GM18526 (cell line): ENCODE results near the gene ATP8B4.

Experiments used
- POLR2A ChIP-seq: IDR thresholded peaks from 3 replicates; pipeline ENCODE4 v1.6.1; 2011; ENCODE audit not compliant: insufficient read length; ENCODE audit errors: extremely low read depth

The ATP8B4 gene

DNA sequence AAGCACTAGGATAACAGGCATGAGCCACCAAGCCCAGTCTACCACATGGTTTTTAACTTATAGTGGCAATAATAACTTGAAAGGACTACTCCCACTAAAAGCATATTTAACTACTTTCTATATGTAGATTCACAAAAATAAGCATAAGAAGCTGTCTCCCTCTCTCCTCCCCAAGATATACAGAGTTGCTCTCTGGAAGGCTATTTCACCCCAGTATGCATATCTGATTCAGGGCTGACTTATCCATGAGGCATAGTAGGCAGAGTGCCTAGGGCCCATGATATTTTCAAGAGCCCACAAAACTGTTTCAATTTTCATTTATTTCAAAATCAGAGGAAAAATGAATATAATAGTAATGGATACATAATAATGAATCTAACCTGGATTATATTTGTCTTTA lies 20.5 kb downstream of the ATP8B4 start:
- no peak for TF ChIP-seq POLR2A

DNA sequence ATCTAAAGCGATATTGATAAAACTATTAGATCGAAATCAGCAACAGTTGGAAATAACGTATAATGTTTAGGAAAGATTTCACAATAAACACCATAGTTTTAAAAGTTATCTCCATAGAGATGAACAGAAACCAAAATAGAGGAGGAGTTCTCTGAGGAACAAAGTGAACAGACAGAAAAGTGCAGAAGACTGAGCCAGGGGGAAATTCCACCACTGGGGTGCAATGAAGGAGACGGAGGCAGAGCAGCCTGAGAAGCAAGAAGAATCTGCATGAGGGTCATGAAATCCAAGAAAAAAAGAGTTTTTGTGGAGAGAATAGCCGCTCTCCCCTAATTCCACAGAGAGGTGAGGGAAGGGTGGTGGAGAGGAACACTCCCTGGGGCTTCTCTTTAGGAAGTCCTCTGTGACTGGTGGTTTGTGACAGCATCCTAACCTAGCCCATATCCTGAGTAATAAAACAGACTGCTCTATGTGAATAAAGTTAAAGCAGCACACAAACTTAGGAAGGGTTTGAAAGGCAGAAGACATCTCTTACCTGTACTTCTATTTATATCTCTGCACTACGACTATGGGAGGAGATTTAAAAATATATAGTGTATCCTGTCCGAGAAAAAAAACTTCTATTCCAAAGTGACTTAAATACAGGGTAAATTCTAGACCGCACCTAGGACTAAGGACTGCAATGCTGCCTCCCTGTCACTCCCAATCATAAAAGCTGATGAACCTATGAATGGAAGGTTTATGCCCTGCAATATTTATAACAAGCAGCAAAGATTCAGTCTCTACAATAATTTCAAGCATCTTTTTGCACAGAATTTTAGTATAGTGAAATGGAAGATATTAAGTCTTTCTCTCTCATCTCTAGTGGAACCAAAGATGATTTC lies 22.9 kb downstream of the ATP8B4 start:
- no peak for TF ChIP-seq POLR2A

DNA sequence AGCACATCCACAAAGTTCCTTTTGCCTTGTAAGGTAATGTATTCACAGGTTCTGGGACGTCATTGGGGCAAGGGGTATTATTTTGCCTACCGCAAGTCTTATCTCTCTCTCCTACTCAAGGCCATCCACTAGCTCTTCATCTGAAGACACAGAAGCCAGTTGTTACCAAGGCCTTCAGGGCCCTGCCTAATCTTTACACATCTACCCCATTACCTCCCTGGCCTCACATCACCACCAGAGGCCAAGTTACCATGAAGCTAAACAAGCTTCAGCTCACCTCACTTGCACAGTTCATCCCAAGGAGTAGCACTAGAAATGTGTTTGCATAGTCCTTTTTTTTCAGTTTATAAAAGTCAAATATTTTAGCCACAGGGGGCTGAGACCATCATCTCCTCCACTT lies 34.1 kb downstream of the ATP8B4 start:
- TF ChIP-seq POLR2A: no peak

DNA sequence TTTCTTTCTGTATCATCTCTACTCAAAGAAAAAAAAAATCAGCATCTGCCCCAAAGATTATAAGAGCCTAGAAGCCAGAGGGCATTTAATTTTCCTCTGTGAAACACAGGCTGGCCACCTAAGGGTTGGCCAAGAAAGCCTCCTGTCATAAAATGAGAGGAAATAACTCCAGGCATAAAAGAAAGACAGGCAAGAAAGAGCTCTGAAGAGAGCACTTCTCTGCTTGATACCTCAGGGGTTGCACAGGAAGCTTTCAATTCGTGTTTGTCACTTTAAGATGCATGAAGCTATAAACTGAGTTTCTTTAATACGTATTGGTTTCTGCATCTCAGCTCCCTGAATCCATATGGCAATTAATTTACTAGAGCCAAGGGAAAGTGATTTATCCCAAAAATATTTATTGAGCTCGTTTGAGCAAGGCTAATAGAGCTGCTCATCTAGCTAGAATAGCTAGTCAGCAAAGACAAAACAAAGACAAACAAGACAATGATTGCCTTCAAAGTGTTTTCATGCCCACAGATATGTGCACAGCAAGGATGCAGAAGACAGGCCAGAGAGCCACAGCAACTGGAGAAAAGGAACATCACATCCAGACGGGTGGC lies 35.5 kb downstream of the ATP8B4 start:
- no peak for TF ChIP-seq POLR2A

DNA sequence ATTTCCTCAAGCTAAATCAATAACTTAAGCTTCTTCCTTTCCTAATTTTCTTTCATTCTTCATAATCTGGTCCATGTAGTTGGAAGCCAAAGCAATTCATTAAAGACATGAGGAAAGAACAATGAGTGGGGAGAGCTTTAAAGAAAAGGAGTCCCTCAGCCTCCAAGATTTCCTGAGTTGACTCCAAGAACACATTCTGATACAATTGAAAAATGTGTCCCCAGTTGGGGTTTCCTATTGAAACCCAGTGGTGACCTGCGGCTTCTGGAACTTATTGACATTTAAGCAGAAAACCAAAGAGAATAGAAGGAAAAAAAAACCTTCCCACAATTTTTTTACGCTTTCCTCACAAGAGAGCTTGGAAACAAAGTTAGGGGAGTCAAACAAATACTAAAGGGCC lies 37.0 kb downstream of the ATP8B4 start:
- TF ChIP-seq POLR2A: no peak

DNA sequence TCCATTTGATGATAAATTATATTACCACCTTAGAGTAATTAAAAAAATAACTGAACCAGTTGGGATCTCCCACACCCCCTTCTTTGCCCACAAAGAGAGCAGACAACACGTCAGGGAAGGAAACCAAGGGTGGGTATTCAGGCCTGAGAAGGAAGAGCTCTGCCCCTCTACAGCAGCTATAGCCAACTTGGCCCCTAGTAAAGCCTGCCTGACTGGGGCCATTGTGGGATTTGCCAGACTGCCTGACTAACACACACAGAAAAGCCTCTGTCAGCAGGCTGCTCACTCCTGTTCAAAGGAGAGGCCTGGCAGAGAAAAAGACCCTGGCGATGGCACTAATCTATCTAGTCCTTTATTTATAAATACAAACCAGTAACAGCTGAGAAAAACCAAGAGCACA lies 41.4 kb downstream of the ATP8B4 start:
- TF ChIP-seq POLR2A: no peak

DNA sequence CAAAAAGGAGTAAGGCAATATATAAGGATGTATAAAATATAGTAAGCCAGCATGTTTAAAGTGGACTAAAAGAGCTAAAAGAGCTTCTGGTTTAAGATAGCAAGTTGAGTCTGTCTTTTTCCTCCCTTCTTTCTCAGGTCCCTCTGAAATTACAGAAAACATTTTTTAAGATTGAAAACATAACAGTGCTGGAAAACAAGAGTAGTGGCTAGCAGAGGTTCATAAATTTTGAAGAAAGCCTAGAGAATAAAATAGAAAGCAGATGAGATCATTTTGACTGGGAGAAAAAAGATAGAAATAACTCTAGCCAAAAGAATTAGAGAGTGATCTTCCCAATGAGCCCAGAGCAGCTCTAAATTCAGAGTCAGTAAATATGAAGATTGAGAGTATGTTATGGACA lies 41.9 kb downstream of the ATP8B4 start:
- no peak for TF ChIP-seq POLR2A

DNA sequence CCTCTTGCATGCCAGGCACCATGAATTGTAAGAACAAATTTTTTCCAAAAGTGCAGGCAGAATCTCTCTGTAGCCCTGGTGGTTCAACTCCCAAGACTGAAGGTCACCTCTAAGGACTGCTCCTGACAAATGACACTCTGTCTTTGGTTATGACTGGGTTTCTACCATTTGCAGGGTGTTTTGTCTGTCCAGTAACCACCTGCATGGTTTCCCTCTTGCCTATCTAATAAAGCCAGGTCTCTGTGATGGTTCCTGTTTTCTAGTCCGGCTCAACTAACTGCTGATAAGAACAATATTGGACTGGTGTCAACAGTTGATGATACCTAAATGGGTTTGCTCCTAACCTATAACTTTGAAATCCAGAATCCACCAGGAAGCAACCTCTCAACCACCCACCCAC lies 43.7 kb downstream of the ATP8B4 start:
- TF ChIP-seq POLR2A: no peak

DNA sequence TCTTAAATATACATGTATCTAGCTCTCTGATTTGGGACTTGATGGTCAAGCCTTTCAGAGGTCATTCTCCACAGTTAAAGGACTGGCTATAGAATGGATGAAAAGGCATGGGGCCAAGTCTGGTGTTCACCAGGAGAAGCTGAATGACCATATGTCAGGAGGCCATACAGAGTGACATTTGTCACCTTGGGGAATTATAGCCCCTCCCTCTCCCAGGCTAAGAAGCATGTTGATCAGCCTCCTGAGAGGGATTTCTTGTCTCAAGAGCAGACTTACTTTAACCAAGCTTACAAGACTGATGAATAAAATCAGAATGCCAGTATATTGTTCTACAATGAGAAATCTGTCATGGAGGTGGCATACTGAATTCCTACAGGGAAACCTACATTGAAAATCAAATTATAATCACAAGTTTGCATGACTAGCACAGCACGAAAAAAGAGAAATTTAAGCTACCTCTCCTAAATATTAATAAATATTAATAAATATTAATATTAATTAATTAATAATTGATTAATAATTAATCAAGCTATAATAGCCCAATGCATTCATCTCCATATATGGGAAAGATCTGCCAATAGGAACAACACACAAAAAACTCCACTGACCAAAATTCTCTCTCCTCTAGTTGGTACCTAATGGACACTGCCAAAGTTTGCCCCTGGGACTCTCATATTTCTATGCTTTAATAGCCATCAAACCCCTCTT lies 47.3 kb downstream of the ATP8B4 start:
- no peak for TF ChIP-seq POLR2A

DNA sequence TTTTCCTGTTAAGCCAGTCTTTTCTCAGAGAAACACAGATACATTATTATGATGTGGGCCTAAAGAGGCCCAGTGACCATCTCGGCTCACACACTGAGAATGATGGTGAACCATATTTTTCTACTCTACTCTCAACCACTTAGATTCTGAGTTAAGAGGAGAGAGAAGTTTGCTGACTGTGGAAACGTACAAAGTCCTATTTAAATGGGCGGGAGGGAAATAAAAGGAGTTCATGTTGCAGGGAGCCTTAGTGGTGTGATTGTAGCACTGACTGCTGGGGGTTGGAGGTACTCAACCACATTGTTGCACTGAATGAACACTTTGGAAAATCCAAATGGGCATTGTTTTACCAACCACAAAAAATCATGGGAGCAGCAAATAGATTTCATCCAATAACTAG lies 51.0 kb downstream of the ATP8B4 start:
- no peak for TF ChIP-seq POLR2A

DNA sequence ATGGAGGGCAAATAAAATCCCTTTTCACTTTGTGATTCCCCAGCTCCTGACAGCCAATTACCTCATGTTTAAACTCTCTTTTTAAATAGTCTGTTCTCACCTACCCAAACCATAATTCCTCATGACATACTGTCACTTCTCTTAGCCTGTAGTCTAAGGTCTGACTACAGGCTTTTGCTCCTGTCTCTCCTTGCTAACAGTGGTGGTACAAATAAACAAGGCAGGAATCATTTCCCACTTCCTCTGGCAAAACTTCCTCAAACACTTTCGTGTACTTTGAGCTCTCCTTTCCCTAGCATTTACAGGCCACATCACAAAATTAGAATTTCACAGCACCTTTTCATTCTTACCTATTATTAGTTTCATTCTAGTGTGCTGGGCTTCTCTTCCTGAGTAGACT lies 51.8 kb downstream of the ATP8B4 start:
- TF ChIP-seq POLR2A: no peak

DNA sequence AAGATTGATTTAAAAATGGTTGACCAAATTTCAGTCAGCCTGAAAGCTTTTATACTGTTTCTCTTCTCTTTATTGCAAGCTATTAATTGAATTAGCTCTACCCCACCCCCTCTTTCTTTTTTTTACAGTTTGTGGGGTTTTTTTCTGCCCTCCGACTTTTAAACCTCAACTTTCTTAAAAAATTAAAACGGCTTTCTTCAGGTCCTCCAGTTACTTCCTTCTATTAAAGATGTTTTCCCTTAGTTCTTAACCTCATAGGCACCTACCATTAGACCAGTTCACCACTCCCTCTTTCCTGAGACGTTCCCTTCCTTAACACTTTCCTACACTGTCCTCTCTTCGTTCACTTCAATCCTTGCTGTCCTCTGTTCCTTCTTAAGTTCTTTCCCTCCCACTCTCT lies 52.4 kb downstream of the ATP8B4 start:
- no peak for TF ChIP-seq POLR2A

DNA sequence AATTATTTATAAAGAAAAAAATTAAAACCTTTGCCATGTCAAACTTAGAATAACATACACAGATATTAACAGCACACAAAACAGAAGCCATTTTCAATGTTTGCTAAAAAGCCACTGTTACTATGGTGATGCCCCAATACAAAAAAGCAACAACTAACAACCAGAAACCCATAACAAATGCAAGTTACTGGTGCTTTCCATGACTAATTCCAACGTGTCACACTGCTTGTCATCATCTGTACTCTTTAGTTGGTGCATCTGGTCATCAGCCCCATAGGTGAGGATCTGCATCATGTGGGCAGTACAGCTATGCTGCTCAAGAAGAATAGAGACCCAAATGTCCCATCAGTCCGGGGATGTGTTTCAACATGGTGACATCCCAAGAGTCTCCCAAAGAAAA lies 52.8 kb downstream of the ATP8B4 start:
- TF ChIP-seq POLR2A: no peak

DNA sequence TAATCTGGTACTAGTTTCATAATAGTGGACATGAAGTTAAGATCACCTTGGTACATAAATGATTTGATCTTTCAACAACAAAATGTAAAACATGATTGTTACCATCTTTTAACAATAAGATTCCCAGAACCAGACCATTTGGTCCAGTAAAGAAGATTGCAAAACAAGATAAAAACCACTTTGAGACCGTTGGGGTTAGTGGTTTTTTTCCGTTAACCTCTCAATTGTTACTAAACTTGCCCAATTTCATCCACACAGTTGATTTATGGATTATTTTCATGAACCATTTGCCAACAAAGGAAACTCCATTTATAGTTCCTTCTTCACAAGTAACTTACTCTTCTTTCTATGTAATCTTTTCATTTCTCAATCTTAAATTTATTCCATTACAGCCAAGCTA lies 53.8 kb downstream of the ATP8B4 start:
- no peak for TF ChIP-seq POLR2A

DNA sequence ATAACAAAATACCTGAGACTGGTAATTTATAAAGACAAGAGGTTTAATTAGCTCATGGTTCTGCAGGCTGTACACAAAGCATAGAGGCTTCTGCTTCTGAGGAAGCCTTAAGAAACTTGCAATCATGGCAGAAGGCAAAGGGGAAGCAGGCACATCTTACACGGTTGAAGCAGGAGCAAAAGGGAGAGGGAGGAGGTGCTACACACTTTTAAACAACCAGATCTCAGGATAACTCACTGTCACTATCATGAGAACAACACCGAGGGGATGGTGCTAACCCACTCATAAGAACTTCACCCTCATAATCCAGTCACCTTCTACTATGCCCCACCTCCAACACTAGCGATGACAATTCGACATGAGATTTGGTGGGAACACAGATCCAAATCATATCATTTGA lies 54.4 kb downstream of the ATP8B4 start:
- TF ChIP-seq POLR2A: no peak

DNA sequence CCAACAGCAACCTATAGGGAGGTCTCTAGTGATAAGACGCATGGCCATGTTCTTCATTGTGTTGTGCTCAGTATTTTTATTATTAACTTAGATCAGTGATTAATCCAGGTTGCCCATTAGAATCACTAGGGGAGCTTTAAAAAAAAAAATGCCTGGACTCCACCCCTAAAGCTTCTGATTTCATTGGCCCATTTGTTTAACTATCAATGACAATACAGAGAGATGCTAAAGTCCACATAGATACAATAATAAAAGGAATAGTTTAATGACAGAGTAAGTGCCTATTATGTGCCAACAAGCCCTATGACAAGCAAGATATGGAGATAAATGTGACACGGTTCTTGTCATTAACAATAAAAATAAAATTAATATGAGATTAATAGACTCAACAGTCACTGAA lies 55.8 kb downstream of the ATP8B4 start:
- TF ChIP-seq POLR2A: no peak
